VCaP (cell line): ENCODE measurements around the gene MEIS1.

ENCODE experiments used
- H3K27ac ChIP-seq: fragments of 450-650 bp; 2 replicates; pipeline ENCODE4 v1.5.1; 2017
- CTCF ChIP-seq: fragments of 450-650 bp; conservative IDR thresholded peaks from 2 replicates; pipeline ENCODE4 v1.5.1; 2017; ENCODE audit warnings: mild to moderate bottlenecking, moderate library complexity

MEIS1 gene

DNA sequence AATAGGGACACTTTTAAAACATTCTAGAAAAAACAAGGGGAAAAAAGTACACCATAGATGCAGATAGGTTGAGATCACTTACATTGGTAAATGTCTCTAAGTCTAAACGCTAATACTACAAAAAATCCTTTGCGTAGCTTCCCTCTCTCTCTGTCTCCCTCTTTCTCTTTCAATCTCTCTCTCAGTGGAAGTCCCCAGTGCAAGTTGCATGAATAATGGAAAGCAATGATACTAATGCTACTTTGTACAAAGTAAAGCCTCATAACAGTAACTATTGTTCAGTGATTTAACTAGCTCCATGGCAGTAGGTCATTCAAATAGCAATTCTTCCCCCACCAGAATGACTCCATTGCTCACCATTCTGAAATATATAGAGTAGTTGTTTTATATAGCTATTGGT, 12.8 kb downstream of the MEIS1 start:
- H3K27ac ChIP-seq = no peak overlapping the region
- TF ChIP-seq CTCF = no peak

- no peak for TF ChIP-seq CTCF
- no peak overlapping the region for H3K27ac ChIP-seq
Measured at GRCh38 chr2:66448136-66448991, 13.4 kb downstream of the MEIS1 start.

GRCh38 chr2:66452214-66452613, 17.3 kb downstream of the MEIS1 start:
- no peak for TF ChIP-seq CTCF

DNA sequence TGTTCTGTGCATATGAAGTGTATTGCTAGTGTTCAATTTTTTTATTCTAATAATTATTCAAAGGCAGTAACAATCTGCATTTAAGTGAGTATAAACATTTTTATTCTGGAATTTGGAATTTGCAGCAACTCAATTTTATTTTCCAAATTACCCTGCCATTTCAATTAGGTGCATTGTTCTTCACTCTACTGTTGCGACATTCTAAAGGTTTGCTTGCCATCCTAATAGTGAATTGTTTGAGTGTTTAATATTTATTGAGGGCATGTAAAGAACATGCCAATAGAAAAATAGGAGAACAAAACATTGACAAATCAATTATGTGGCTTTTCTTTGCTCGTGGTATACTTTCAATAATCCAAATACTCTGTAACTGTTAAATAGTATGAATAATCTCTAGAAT, 18.0 kb downstream of the MEIS1 start:
- H3K27ac ChIP-seq = no peak overlapping the region
- no peak for TF ChIP-seq CTCF

More at GRCh38 chr2:66452214-66452613, 17.3 kb downstream of the MEIS1 start:
- H3K27ac ChIP-seq = no peak overlapping the region

DNA sequence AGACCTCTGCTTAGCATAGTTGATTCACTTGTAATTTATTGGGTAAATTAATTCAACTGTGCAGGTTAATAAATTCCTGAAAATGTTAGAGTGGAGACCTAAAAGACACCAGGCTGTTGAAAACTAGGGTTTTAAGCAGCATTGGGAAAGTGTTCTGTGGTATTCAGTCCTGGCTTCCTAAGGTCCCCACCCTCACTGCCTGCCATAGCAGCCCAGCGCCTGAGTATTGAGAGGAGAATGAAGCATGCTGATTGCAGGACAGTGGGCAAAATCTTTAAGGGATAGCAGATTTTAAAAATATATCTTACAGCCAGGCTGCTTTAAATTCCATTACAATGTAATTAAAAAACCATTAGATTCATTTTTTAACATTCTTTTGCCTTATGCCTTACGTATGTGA, 20.6 kb downstream of the MEIS1 start:
- TF ChIP-seq CTCF = no peak

DNA sequence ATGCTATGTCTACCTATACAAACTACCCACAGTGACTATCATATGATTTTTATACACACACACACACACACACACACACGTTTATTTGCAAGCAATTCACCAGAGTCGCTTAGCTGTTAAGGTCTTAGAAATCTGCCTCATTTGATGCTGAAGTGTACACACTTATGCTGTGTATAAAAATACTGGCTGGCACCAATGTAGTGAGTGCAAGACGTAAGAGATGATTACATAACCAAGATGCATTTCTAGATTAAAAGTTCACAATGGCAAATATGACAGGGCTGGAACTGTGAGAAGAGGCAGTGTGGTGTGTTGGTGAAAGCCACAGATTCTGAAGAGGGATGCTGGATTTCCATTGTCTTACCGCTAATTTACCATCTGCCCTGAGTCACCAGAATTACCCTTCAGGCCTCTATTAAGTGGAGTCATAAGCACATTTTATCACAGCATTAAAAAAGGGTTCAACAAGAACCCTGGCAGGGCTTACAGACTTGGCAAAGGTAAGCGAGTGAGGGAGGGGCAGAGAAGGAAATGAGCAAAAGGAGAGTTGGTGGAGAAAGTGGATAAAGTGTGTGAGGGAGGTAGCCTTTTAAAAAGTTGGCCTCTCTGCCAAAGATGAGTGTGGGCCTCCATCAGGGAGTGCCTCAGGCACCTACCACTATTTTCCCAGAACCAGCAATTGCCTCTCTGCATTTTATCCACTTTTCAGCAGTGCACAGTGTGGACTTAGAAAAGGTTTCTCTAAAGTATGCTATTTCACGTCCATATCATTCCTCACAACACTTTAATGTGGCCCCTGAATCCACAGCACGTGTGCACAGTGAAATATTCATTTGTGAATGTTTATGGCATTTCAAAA, 21.5 kb downstream of the MEIS1 start:
- no peak for TF ChIP-seq CTCF
- no peak overlapping the region for H3K27ac ChIP-seq

More for the DNA sequence above, 20.6 kb downstream of the MEIS1 start:
- H3K27ac ChIP-seq = no peak overlapping the region

- no peak for TF ChIP-seq CTCF
- no peak overlapping the region for H3K27ac ChIP-seq
Measured at GRCh38 chr2:66457545-66457944, 22.6 kb downstream of the MEIS1 start.
